ENCODE data around the gene ARNT2.

DNA sequence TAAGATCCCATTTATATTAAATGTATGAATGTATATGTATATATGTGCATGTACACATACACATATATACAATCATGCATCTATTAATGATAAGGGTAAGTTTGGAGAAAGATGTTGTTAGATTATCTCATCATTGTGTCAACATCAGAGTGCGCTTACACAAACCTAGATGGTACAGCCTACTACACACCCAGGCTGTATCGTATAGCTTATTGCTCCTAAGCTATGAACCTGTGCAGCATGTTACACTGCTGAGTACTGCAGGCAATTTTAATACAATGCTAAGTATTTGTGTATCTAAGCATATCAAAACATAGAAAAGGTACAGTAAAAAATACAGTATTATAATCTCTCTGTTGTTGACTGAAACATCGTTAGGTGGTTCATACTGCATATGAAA is 233.6 kb downstream of the ARNT2 start:
- TF ChIP-seq, protein P1, sequence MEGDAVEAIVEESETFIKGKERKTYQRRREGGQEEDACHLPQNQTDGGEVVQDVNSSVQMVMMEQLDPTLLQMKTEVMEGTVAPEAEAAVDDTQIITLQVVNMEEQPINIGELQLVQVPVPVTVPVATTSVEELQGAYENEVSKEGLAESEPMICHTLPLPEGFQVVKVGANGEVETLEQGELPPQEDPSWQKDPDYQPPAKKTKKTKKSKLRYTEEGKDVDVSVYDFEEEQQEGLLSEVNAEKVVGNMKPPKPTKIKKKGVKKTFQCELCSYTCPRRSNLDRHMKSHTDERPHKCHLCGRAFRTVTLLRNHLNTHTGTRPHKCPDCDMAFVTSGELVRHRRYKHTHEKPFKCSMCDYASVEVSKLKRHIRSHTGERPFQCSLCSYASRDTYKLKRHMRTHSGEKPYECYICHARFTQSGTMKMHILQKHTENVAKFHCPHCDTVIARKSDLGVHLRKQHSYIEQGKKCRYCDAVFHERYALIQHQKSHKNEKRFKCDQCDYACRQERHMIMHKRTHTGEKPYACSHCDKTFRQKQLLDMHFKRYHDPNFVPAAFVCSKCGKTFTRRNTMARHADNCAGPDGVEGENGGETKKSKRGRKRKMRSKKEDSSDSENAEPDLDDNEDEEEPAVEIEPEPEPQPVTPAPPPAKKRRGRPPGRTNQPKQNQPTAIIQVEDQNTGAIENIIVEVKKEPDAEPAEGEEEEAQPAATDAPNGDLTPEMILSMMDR (IDR thresholded peaks at IDR 0.05), result no peak
- no peak for TF ChIP-seq POLR2A (IDR thresholded peaks at IDR 0.05)
